HepG2 (cell line): ENCODE measurements around the gene TBC1D14. TPM values are rescaled to one million over a fixed set of nuclear protein-coding genes. Genes with fewer than 3 reads are reported as not detected.

Source experiments
- ERF ChIP-seq: IDR thresholded peaks from 2 replicates; pipeline ENCODE4 v1.6.1; 2018; ENCODE audit warnings: missing biosample characterization, missing genetic modification reagents
- EZH2 ChIP-seq: conservative IDR thresholded peaks from 2 replicates; pipeline ENCODE4 v1.6.1; 2012; ENCODE audit warnings: mild to moderate bottlenecking, low read depth, low read length, moderate library complexity
- GTF2F1 ChIP-seq: fragments of 150-350 bp; IDR thresholded peaks from 2 replicates; pipeline ENCODE4 v1.6.1; 2014; ENCODE audit warnings: low read length
- HOXA5 ChIP-seq: sonication (generic); formaldehyde crosslinking; IDR thresholded peaks from 2 replicates; pipeline ENCODE4 v1.4.0; 2020; ENCODE audit warnings: missing genetic modification reagents
- IKZF4 ChIP-seq: sonication (generic); formaldehyde crosslinking; IDR thresholded peaks from 2 replicates; pipeline ENCODE4 v1.5.1; 2020; ENCODE audit warnings: borderline replicate concordance, mild to moderate bottlenecking, low read depth, missing genetic modification reagents; ENCODE audit errors: not compliant biosample characterization
- JUN ChIP-seq: sonication (generic); formaldehyde crosslinking; IDR thresholded peaks from 2 replicates; pipeline ENCODE4 v1.4.0; 2020; ENCODE audit warnings: mild to moderate bottlenecking, missing genetic modification reagents
- PCBP1 ChIP-seq: fragments of 200-400 bp; formaldehyde crosslinking; IDR thresholded peaks from 2 replicates; pipeline ENCODE4 v1.6.1; 2017; ENCODE audit warnings: mild to moderate bottlenecking, low read depth, low read length, borderline replicate concordance
- TEF ChIP-seq: sonication (generic); formaldehyde crosslinking; IDR thresholded peaks from 2 replicates; pipeline ENCODE4 v1.5.0; 2020; ENCODE audit warnings: missing genetic modification reagents
- ZKSCAN1 ChIP-seq: fragments of 150-350 bp; IDR thresholded peaks from 2 replicates; pipeline ENCODE4 v1.6.1; 2014; ENCODE audit warnings: low read length
- ZNF160 ChIP-seq: sonication (generic); formaldehyde crosslinking; IDR thresholded peaks from 2 replicates; pipeline ENCODE4 v1.8.0; 2022; ENCODE audit warnings: mild to moderate bottlenecking, inconsistent platforms, missing genetic modification reagents
- ZNF292 ChIP-seq: sonication (generic); formaldehyde crosslinking; IDR thresholded peaks from 2 replicates; pipeline ENCODE4 v1.8.1; 2022; ENCODE audit warnings: mild to moderate bottlenecking, low read depth, missing genetic modification reagents, borderline replicate concordance
- ZNF407 ChIP-seq: sonication (generic); formaldehyde crosslinking; IDR thresholded peaks from one replicate; pipeline ENCODE4 v1.5.1; 2020; ENCODE audit warnings: mild to moderate bottlenecking, missing genetic modification reagents; ENCODE audit errors: not compliant biosample characterization
- ZNF563 ChIP-seq: sonication (generic); formaldehyde crosslinking; IDR thresholded peaks from 2 replicates; pipeline ENCODE4 v1.8.0; 2022; ENCODE audit warnings: mild to moderate bottlenecking, moderate library complexity, missing genetic modification reagents
- ZNF570 ChIP-seq: sonication (generic); formaldehyde crosslinking; IDR thresholded peaks from 2 replicates; pipeline ENCODE4 v1.4.0; 2020; ENCODE audit warnings: mild to moderate bottlenecking, missing genetic modification reagents, borderline replicate concordance
- ZNF83 ChIP-seq: sonication (generic); formaldehyde crosslinking; IDR thresholded peaks from 2 replicates; pipeline ENCODE4 v1.4.0; 2020; ENCODE audit warnings: missing genetic modification reagents, mild to moderate bottlenecking, borderline replicate concordance
- polyA plus RNA-seq, 8 experiments: library from polyadenylated mRNA; depleted of rRNA in 3 of 8; stranded (reverse) in 7 of 8; unstranded in 1 of 8; fragments of >200 nt; fragmentation: Illumina TruSeq in 4 of 8; extraction: Trizol in 4 of 8; gene quantifications; 2 replicates each; pipeline versions ENCODE4 v1.2.1 to v1.2.3, GENCODE V29; 2011 to 2016; ENCODE audit warnings: low read depth in 4 of 8, missing spikeins in 1 of 8, mixed read lengths in 1 of 8; ENCODE audit not compliant: insufficient read depth in 1 of 8
- total RNA-seq, 5 experiments: library from RNA; depleted of rRNA; stranded (reverse); fragments of >200 nt; fragmentation: Illumina TruSeq; extraction: Trizol; gene quantifications; 2 replicates each; pipeline ENCODE4 v1.2.3, GENCODE V29; 2016; ENCODE audit warnings: low read depth in 1 of 5

The TBC1D14 gene
- total and polyA plus RNA-seq, 2 of the 13 experiments (the other 11 are each of a cell fraction or from before 2014, with no cell fraction given) = 29.5 to 46.5 TPM

GRCh38 chr4:6892190-6892908 lies 17.3 kb upstream of the TBC1D14 start (continued):
- TF ChIP-seq ZNF407 (CRISPR knock-in tag) = no peak
- no peak for TF ChIP-seq PCBP1
- no peak for TF ChIP-seq JUN (CRISPR knock-in tag)
- no peak for TF ChIP-seq GTF2F1
- TF ChIP-seq EZH2 = no peak
- TF ChIP-seq ZNF160 = no peak
- TF ChIP-seq TEF (CRISPR knock-in tag) = no peak
- TF ChIP-seq ZKSCAN1 = peak; percentile 38; the same call in 1 of the 2 replicates
- TF ChIP-seq HOXA5 (CRISPR knock-in tag) = no peak
- TF ChIP-seq IKZF4 = no peak
- TF ChIP-seq ERF (CRISPR knock-in tag) = peak; percentile 83
- peak; percentile 36; the same call in 1 of the 2 replicates for TF ChIP-seq ZNF563 (CRISPR knock-in tag)
- no peak for TF ChIP-seq ZNF83 (CRISPR knock-in tag)
- TF ChIP-seq ZNF292 = peak; percentile 82; the same call in 1 of the 2 replicates
- no peak for TF ChIP-seq ZNF570 (CRISPR knock-in tag)
